ENCODE measurements around the gene FBXL17. TPM values are rescaled to one million over a fixed set of nuclear protein-coding genes. Genes with fewer than 3 reads are reported as not detected.

The FBXL17 gene
- total and polyA plus RNA-seq, 2 of the 4 experiments (the other 2 are of a cell fraction), result 3.9 to 8.1 TPM

- intact Hi-C loops (cut with micrococcal nuclease) (no loop called here), dilution Hi-C loops (cut with HindIII; ENCODE audit: low sequenced_read_pairs, unreplicated experiment) (no loop called here), in situ Hi-C loops (cut with MboI; ENCODE audit: low sequenced_read_pairs) (no loop called here)
- BruUV-seq (replicated peaks), result no TSS peak
- Histone ChIP-seq H3K36me3 (ENCODE audit: control insufficient read depth, insufficient read depth, low read length) (no peaks in the 10 kb centered on the region), H2AK5ac (ENCODE audit: low read depth, low read length) (no peak overlapping the region), H3K27ac (ENCODE audit: insufficient read depth, low read length) (no peak overlapping the region), H4K91ac (ENCODE audit: insufficient read depth, low read depth, low read length) (no peak overlapping the region), H3K23ac (ENCODE audit: low read depth, low read length) (no peak overlapping the region), H2BK15ac (ENCODE audit: low read depth, low read length) (no peak overlapping the region), H3K4me3 (ENCODE audit: insufficient read depth, low read depth, low read length) (no peak overlapping the region), H3K79me1 (ENCODE audit: low read depth in 1 of 2, low read length in 2 of 2) (no peaks in the 10 kb centered on the region), H2AK9ac (replicated peaks; ENCODE audit: low read depth, low read length, poor library complexity) (no peak overlapping the region), H2BK120ac (ENCODE audit: low read depth, low read length) (no peak overlapping the region), H3K4me1 (ENCODE audit: control insufficient read depth, insufficient read depth, low read length) (no peaks in the 10 kb centered on the region), H3K9me3 (ENCODE audit: control insufficient read depth, insufficient read depth, low read length) (no peaks in the 10 kb centered on the region), H3K4ac (ENCODE audit: low read depth, low read length) (no peak overlapping the region), H4K5ac (ENCODE audit: low read depth, low read length) (no peak overlapping the region), H4K20me1 (ENCODE audit: insufficient read depth, low read length) (no peaks in the 10 kb centered on the region), H3K56ac (ENCODE audit: extremely low read depth, insufficient read depth, low read length) (no peak overlapping the region), H3K14ac (replicated peaks; ENCODE audit: low read depth, low read length) (no peak overlapping the region), H3K4me2 (ENCODE audit: low read depth, low read length) (no peak overlapping the region), H2BK5ac (ENCODE audit: low read depth, low read length, poor library complexity, severe bottlenecking) (no peak overlapping the region), H2AFZ (replicated peaks; ENCODE audit: low read length, poor library complexity) (no peak overlapping the region), H4K8ac (ENCODE audit: low read depth in 2 of 2, low read length in 2 of 2) (no peak overlapping the region), H3K9me1 (ENCODE audit: insufficient read depth, low read length) (no peaks in the 10 kb centered on the region; the same call in 1 of the 2 replicates), H3K9ac (ENCODE audit: low read depth, low read length) (no peak overlapping the region), H2BK20ac (ENCODE audit: low read depth, low read length) (no peak overlapping the region), H3K18ac (ENCODE audit: low read depth, low read length) (no peak overlapping the region), H3K27me3 (ENCODE audit: control insufficient read depth, insufficient read depth, low read length) (no peaks in the 10 kb centered on the region)
- DNase-seq (no peak), ATAC-seq (ENCODE audit: low read depth) (no peak)
- ChIA-PET CTCF (no interaction called here), POLR2A (ENCODE audit: unreplicated experiment) (interaction anchor here (0.5 kb wide), 1 partner anchor 23 kb away, joined by 4 read pairs; no protein-coding TSS in a partner anchor)
- TF ChIP-seq CTCF (conservative IDR thresholded peaks at IDR 0.05; ENCODE audit: low read depth, low read length) (no peak), MAFK (IDR thresholded peaks at IDR 0.05; ENCODE audit: low read depth, low read length) (no peak), MXI1 (IDR thresholded peaks at IDR 0.05; ENCODE audit: borderline replicate concordance, low read depth, low read length) (no peak), NFE2L2 (IDR thresholded peaks at IDR 0.05; ENCODE audit: low read depth, low read length) (no peak), RCOR1 (IDR thresholded peaks at IDR 0.05; ENCODE audit: insufficient replicate concordance, low read length) (no peak), SMC3 (IDR thresholded peaks at IDR 0.05; ENCODE audit: low read depth, low read length) (no peak), FOS (IDR thresholded peaks at IDR 0.05; ENCODE audit: low read depth, low read length) (no peak), CHD1 (IDR thresholded peaks at IDR 0.05; ENCODE audit: low read depth, low read length) (no peak), POLR2A (IDR thresholded peaks at IDR 0.05; ENCODE audit: low read depth, low read length) (no peak), ELK1 (IDR thresholded peaks at IDR 0.05; ENCODE audit: borderline replicate concordance, low read depth, low read length) (no peak), MAZ (IDR thresholded peaks at IDR 0.05; ENCODE audit: borderline replicate concordance, low read depth, low read length) (no peak), BHLHE40 (IDR thresholded peaks at IDR 0.05; ENCODE audit: low read depth, low read length) (no peak)
- WGBS, 2 experiments (ENCODE audit: extremely low coverage in 2 of 2, insufficient read length in 1 of 2), result 100% methylated on average over 3 of the region's 6 CpGs; no CpG with 5 or more reads in 1 of the 2 experiments
Observed at GRCh38 chr5:107949688-107950341, 432.1 kb downstream of the FBXL17 start.

Measured in IMR-90 (cell line).